Muscle layer of colon (tissue), 2 donors: ENCODE results near the gene SLC35A4.

Experiments
- H3K27ac ChIP-seq: one replicate; pipeline ENCODE4 v1.7.0; 2013; ENCODE audit warnings: low read depth, mild to moderate bottlenecking, low read length, moderate library complexity
- H3K27me3 ChIP-seq, 2 donors: one replicate each; pipeline ENCODE4 v1.7.0; 2013; ENCODE audit warnings: low read length in 2 of 2, mild to moderate bottlenecking in 2 of 2; ENCODE audit not compliant: insufficient read depth in 2 of 2, control insufficient read depth in 1 of 2
- H3K36me3 ChIP-seq: one replicate; pipeline ENCODE4 v1.7.0; 2013; ENCODE audit warnings: mild to moderate bottlenecking, low read length; ENCODE audit not compliant: insufficient read depth
- H3K4me1 ChIP-seq: one replicate; pipeline ENCODE4 v1.7.0; 2013; ENCODE audit warnings: mild to moderate bottlenecking, low read length; ENCODE audit not compliant: insufficient read depth
- H3K4me3 ChIP-seq, 2 donors: one replicate each; pipeline ENCODE4 v1.7.0; 2013; ENCODE audit warnings: low read length in 2 of 2, low read depth in 1 of 2, mild to moderate bottlenecking in 1 of 2, moderate library complexity in 1 of 2
- H3K9ac ChIP-seq: one replicate; pipeline ENCODE4 v1.7.0; 2013; ENCODE audit warnings: low read length
- H3K9me3 ChIP-seq: one replicate; pipeline ENCODE4 v1.7.0; 2013; ENCODE audit warnings: mild to moderate bottlenecking, low read length
- donor health status: abdominal sarcoma.
- donor health status: Adenocarcinoma of cecum.

SLC35A4 gene

GRCh38 chr5:140609126-140609525, 44.5 kb downstream of the SLC35A4 start:
- Histone ChIP-seq H3K4me3 (no peak overlapping the region), H3K36me3 (no peaks in the 10 kb centered on the region), H3K27ac (no peak overlapping the region), H3K9me3 (no peaks in the 10 kb centered on the region), H3K27me3 (no peaks in the 10 kb centered on the region), H3K9ac (no peak overlapping the region), H3K4me1 (no peaks in the 10 kb centered on the region)

DNA sequence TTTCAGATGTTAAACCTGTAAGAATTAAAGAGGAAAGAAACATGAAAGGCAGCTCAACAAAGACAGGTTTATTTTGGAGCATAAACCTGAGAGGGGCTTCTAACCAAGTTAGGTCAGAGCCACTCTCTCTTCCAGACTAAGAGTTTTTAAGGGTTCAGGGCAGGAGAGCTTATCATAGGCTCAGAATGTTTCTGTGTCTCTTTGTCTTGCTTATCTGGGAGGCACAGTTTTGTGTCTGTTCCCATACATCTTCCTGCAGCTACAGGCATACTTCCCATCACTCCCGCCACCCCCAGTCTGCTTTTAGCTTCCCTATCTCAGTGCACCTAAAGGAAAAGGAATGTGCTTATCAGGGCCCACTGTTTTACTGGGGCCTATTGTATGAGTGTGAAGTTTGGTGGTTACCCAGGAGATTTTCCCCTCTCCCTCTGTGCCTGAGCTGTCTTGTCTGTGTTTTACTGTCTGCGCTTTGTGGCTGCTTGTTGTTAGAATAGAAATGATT, 46.4 kb downstream of the SLC35A4 start:
- Histone ChIP-seq H3K27ac (no peak overlapping the region), H3K9me3 (no peaks in the 10 kb centered on the region), H3K36me3 (no peaks in the 10 kb centered on the region), H3K27me3 (no peaks in the 10 kb centered on the region), H3K9ac (no peak overlapping the region), H3K4me1 (no peaks in the 10 kb centered on the region), H3K4me3 (no peak overlapping the region)
